ENCODE results near the gene TIMM10. TPM values are rescaled to one million over a fixed set of nuclear protein-coding genes. Genes with fewer than 3 reads are reported as not detected.
A peak's percentile ranks its signal among the peaks of the same experiment; 100 is the strongest.
"Not testable (repeated sequence)": the region's sequence is repeated elsewhere in the genome, so short reads cannot be mapped to it uniquely, and the experiment has no call there.

The TIMM10 gene
- total and polyA plus RNA-seq, 2 experiments from 2014 or later = 23.3 to 99.4 TPM

DNA sequence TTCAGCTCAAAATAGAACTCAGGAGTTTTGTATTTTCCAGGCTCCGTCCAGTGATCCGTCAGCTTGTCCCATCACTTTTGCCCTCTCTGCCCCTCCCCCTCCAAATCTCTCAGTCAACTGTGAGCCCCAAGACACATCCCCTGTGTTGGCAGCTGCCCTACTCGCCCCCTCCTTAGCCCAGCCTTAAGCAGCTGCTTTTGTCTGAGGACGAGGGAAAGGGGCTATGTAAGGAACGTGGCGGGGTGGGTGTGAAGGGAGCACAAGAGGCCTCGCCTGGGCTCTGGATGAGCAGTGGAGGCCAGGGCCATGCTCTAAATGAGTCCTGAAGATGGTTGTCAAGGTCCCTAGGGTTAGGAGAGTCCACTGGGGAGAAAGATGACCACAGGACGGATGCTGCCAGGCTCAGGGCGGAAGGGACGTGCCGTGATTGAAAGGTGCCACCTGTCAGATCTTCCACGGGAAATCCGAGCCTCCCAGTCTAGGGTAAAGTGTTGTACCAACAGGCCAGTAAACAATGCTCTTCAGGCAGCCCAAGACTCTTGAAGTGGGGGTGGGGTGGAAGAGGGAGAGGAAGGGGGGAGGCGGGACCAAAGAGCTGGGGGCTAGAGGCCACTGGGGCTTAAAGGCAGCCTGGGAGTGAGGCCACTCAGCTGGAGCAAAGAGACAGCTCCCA lies 6.5 kb upstream of the TIMM10 start, which contains the start of gene SMTNL1:
Gene SMTNL1, plus strand, starts transcription at position 649 of the 673 bp plus-strand sequence. CDS start 5,048 bp downstream, outside the sequence.
- H3K4me3 ChIP-seq = no peak within 1 kb of the TSS
- whole genome bisulfite sequencing (ENCODE audit: low lambda C conversion rate, missing lambda C conversion rate) = 69% methylated on average over 13 of the region's 14 CpGs

GRCh38 chr11:57534449-57534848 lies 3.9 kb upstream of the TIMM10 start:
- not testable (repeated sequence) for H3K4me3 ChIP-seq; H3K4me2 ChIP-seq; H3K27me3 ChIP-seq; H3K79me2 ChIP-seq; DNase-seq (ENCODE audit: low spot score); H3K9me3 ChIP-seq (ENCODE audit: low read depth); H3K9me2 ChIP-seq (replicated peaks; ENCODE audit: insufficient read depth); H3K4me1 ChIP-seq (ENCODE audit: insufficient read depth); H3K27ac ChIP-seq; H2AFZ ChIP-seq; H3K36me3 ChIP-seq (replicated peaks; ENCODE audit: insufficient read depth, low read depth); H4K20me1 ChIP-seq (ENCODE audit: insufficient read depth, poor library complexity, severe bottlenecking)
- 91% methylated on average over 7 of the region's 7 CpGs for WGBS (ENCODE audit: low lambda C conversion rate, missing lambda C conversion rate)

More for the DNA sequence above, 6.5 kb upstream of the TIMM10 start, which contains the start of gene SMTNL1:
- H3K9me3 ChIP-seq (ENCODE audit: low read depth) = no peaks in the 10 kb centered on the region
- no peaks in the 10 kb centered on the region for H3K27me3 ChIP-seq
- H3K9me2 ChIP-seq (replicated peaks; ENCODE audit: insufficient read depth) = no peaks in the 10 kb centered on the region
- H3K4me1 ChIP-seq (ENCODE audit: insufficient read depth) = no peaks in the 10 kb centered on the region
- no peak for DNase-seq (ENCODE audit: low spot score)
- TF ChIP-seq EZH2 (IDR thresholded peaks at IDR 0.05; ENCODE audit: borderline replicate concordance) (no peak), CTCF (IDR thresholded peaks at IDR 0.05; ENCODE audit: poor library complexity) (no peak), EZH2phosphoT487 (IDR thresholded peaks at IDR 0.05; ENCODE audit: low read depth, severe bottlenecking, unreplicated experiment) (no peak)
- no peaks in the 10 kb centered on the region for H3K36me3 ChIP-seq (replicated peaks; ENCODE audit: insufficient read depth, low read depth)
- no peaks in the 10 kb centered on the region for H3K79me2 ChIP-seq
- no peak within 1 kb of the TSS for H3K27ac ChIP-seq
- H2AFZ ChIP-seq = no peak within 1 kb of the TSS
- no peaks in the 10 kb centered on the region for H4K20me1 ChIP-seq (ENCODE audit: insufficient read depth, poor library complexity, severe bottlenecking)
- H3K4me2 ChIP-seq = no peak within 1 kb of the TSS

GRCh38 chr11:57530215-57530595 lies 349 bp downstream of the TIMM10 start:
- peak overlapping the region; percentile 48 for H3K4me3 ChIP-seq
- WGBS (ENCODE audit: low lambda C conversion rate, missing lambda C conversion rate) = 2% methylated on average over 17 of the region's 17 CpGs
- H3K4me1 ChIP-seq (ENCODE audit: insufficient read depth) = no peaks in the 10 kb centered on the region
- no peak overlapping the region for H3K27ac ChIP-seq
- no peaks in the 10 kb centered on the region for H3K27me3 ChIP-seq
- H3K79me2 ChIP-seq = peaks cover 14% of the 10 kb centered on the region
- H2AFZ ChIP-seq = peak overlapping the region; percentile 34
- no peaks in the 10 kb centered on the region for H3K9me3 ChIP-seq (ENCODE audit: low read depth)
- H3K9me2 ChIP-seq (replicated peaks; ENCODE audit: insufficient read depth) = no peaks in the 10 kb centered on the region
- peak overlapping the region; percentile 80 for H3K4me2 ChIP-seq
- no peaks in the 10 kb centered on the region for H3K36me3 ChIP-seq (replicated peaks; ENCODE audit: insufficient read depth, low read depth)
- no peak for DNase-seq (ENCODE audit: low spot score)
- H4K20me1 ChIP-seq (ENCODE audit: insufficient read depth, poor library complexity, severe bottlenecking) = no peaks in the 10 kb centered on the region
- TF ChIP-seq EZH2 (IDR thresholded peaks at IDR 0.05; ENCODE audit: borderline replicate concordance) (no peak), EZH2phosphoT487 (IDR thresholded peaks at IDR 0.05; ENCODE audit: low read depth, severe bottlenecking, unreplicated experiment) (no peak), CTCF (IDR thresholded peaks at IDR 0.05; ENCODE audit: poor library complexity) (no peak)

GRCh38 chr11:57529012-57529411 lies 1.5 kb downstream of the TIMM10 start:
- Histone ChIP-seq H3K4me1 (ENCODE audit: insufficient read depth) (no peaks in the 10 kb centered on the region), H3K4me3 (no peak overlapping the region), H3K27ac (no peak overlapping the region), H3K9me3 (ENCODE audit: low read depth) (no peaks in the 10 kb centered on the region), H3K4me2 (no peak overlapping the region), H2AFZ (no peak overlapping the region), H4K20me1 (ENCODE audit: insufficient read depth, poor library complexity, severe bottlenecking) (no peaks in the 10 kb centered on the region), H3K36me3 (replicated peaks; ENCODE audit: insufficient read depth, low read depth) (no peaks in the 10 kb centered on the region), H3K79me2 (peaks cover 14% of the 10 kb centered on the region), H3K27me3 (no peaks in the 10 kb centered on the region), H3K9me2 (replicated peaks; ENCODE audit: insufficient read depth) (no peaks in the 10 kb centered on the region)
- no peak for TF ChIP-seq CTCF (IDR thresholded peaks at IDR 0.05; ENCODE audit: poor library complexity)
- TF ChIP-seq EZH2phosphoT487 (IDR thresholded peaks at IDR 0.05; ENCODE audit: low read depth, severe bottlenecking, unreplicated experiment) = no peak
- no peak for TF ChIP-seq EZH2 (IDR thresholded peaks at IDR 0.05; ENCODE audit: borderline replicate concordance)
- DNase-seq (ENCODE audit: low spot score) = no peak
